Calu3 (cell line): ENCODE measurements around the gene ERC2. TPM values are rescaled to one million over a fixed set of nuclear protein-coding genes. Genes with fewer than 3 reads are reported as not detected.

Experiments
- BruUV-seq: library from RNA; stranded (reverse); fragments of 400-500 nt; replicated peaks from 2 replicates; lab custom pipeline; 2021; lab: Mats Ljungman, UMichigan
- CTCF ChIA-PET: fragments of 300-600 bp; sonication (Branson Sonifier 250); formaldehyde crosslinking; loops from one replicate; lab custom pipeline; 2022; ENCODE audit warnings: antibody characterized with exemption; lab: Charles Lee
- DNase-seq: peaks from one replicate; pipeline ENCODE4 v3.0.0; 2022
- H3K27ac Mint-ChIP-seq: one replicate; pipeline ENCODE4 v1.8.0; 2022; ENCODE audit warnings: mixed read lengths; ENCODE audit not compliant: unreplicated experiment
- H3K27me3 Mint-ChIP-seq: one replicate; pipeline ENCODE4 v1.8.0; 2022; ENCODE audit warnings: mixed read lengths; ENCODE audit not compliant: unreplicated experiment
- H3K36me3 Mint-ChIP-seq: one replicate; pipeline ENCODE4 v1.8.0; 2022; ENCODE audit warnings: mild to moderate bottlenecking, moderate library complexity, mixed read lengths; ENCODE audit not compliant: insufficient read depth, unreplicated experiment
- H3K4me1 Mint-ChIP-seq: one replicate; pipeline ENCODE4 v1.8.0; 2022; ENCODE audit warnings: mild to moderate bottlenecking, low read depth, mixed read lengths; ENCODE audit not compliant: unreplicated experiment
- H3K4me3 Mint-ChIP-seq: one replicate; pipeline ENCODE4 v1.8.0; 2022; ENCODE audit warnings: mild to moderate bottlenecking, low read depth, moderate library complexity, mixed read lengths; ENCODE audit not compliant: unreplicated experiment
- H3K9me3 Mint-ChIP-seq: one replicate; pipeline ENCODE4 v1.8.0; 2022; ENCODE audit warnings: low read depth, mixed read lengths; ENCODE audit not compliant: unreplicated experiment
- CTCF ChIP-seq: fragments of 200-600 bp; IDR thresholded peaks from one replicate; pipeline ENCODE4 v1.8.0; 2022; ENCODE audit warnings: antibody characterized with exemption; ENCODE audit not compliant: unreplicated experiment
- intact Hi-C: fragments of 100-400 bp; cut with micrococcal nuclease; formaldehyde crosslinking; loops from one replicate; pipeline ENCODE4 v1.10.0; 2022; ENCODE audit not compliant: unreplicated experiment
- total RNA-seq: library from RNA; stranded (reverse); gene quantifications from 2 replicates; pipeline ENCODE4 v1.2.3, GENCODE V29; 2022

The ERC2 gene
- total RNA-seq, 1 experiment from 2014 or later, result 0.73 TPM

DNA sequence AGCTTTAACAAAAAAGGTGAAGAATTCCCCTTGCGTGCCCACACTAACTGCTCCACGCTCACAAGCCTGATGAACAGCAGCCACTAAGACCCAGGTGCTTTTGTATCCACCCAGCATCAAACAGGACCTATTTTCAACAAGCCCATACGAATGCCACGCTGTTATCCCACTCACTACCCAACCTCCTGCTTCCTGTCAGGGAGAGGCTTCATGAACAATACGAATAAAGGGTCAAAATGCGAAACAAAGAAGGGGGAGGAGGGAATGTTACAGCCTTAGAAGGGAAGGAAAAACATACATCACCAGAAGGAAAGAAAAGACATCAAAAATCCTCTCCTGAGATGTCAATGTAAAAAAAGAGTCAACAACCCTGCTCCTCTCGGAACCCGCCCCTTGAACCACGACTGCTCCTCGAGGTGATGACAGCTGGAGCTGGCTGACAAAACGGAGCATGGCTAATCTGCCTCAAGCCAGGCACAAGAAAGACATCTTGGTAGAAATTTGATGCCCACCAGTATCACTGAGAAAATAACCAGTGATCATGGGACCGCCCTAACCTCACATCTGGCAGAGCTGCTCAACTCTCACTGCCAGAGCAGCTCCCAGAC is 9.7 kb downstream of the ERC2 start:
- Mint-ChIP-seq H3K4me3 (no peak overlapping the region), H3K27ac (no peak overlapping the region), H3K4me1 (no peaks in the 10 kb centered on the region), H3K27me3 (peaks cover 77% of the 10 kb centered on the region), H3K36me3 (no peaks in the 10 kb centered on the region), H3K9me3 (no peaks in the 10 kb centered on the region)
- BruUV-seq, result no TSS peak
- CTCF ChIA-PET, result no interaction called here
- intact Hi-C loops, result no loop called here
- DNase-seq, result no peak
- TF ChIP-seq CTCF, result no peak

DNA sequence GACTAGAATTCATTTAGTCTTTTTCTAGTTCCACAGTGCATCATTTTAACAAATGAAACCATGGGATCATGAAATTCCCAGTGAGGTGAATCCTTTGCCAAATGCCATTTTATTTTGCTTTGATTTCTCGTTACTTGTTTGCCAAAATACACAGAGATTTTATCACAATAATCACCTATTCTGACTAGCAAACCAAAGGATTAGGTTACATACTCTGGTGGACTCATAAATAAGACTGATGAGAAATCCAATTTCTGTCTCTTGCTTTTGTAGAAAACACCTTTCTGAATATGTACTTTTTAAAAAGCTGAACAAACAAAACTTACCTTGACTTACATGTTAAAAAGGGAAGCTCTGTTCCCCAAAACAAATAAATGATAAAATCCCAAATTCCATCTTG is 12.2 kb downstream of the ERC2 start:
- Mint-ChIP-seq H3K4me1 (no peaks in the 10 kb centered on the region), H3K27me3 (peaks cover 73% of the 10 kb centered on the region), H3K9me3 (no peaks in the 10 kb centered on the region), H3K36me3 (no peaks in the 10 kb centered on the region), H3K27ac (no peak overlapping the region), H3K4me3 (no peak overlapping the region)
- CTCF ChIA-PET, result no interaction called here
- BruUV-seq, result no TSS peak
- no peak for DNase-seq
- intact Hi-C loops, result no loop called here
- TF ChIP-seq CTCF, result no peak

GRCh38 chr3:56453011-56453410 is 15.3 kb downstream of the ERC2 start:
- Mint-ChIP-seq H3K36me3 (no peaks in the 10 kb centered on the region), H3K27me3 (peaks cover 47% of the 10 kb centered on the region), H3K9me3 (no peaks in the 10 kb centered on the region), H3K27ac (no peak overlapping the region), H3K4me1 (no peaks in the 10 kb centered on the region), H3K4me3 (no peak overlapping the region)
- intact Hi-C loops, result no loop called here
- CTCF ChIA-PET, result interaction anchor here (0.7 kb wide), 1 partner anchor 312 kb away, joined by 3 read pairs; no protein-coding TSS in a partner anchor
- no TSS peak for BruUV-seq
- DNase-seq, result no peak
- TF ChIP-seq CTCF, result no peak

GRCh38 chr3:56452085-56452484 is 16.2 kb downstream of the ERC2 start:
- Mint-ChIP-seq H3K9me3 (no peaks in the 10 kb centered on the region), H3K36me3 (no peaks in the 10 kb centered on the region), H3K27me3 (peaks cover 38% of the 10 kb centered on the region), H3K4me3 (no peak overlapping the region), H3K27ac (no peak overlapping the region), H3K4me1 (no peaks in the 10 kb centered on the region)
- CTCF ChIA-PET, result no interaction called here
- DNase-seq, result no peak
- no TSS peak for BruUV-seq
- TF ChIP-seq CTCF, result no peak
- intact Hi-C loops, result no loop called here
